RPMI8226 (cell line): ENCODE measurements around the gene TIFAB.

Source experiments
- DNase-seq: peaks from one replicate; pipeline ENCODE4 v3.0.0-alpha.2; 2015

TIFAB gene

GRCh38 chr5:135440916-135441315, 11.2 kb downstream of the TIFAB start:
- DNase-seq, result no peak

GRCh38 chr5:135439231-135440205, 12.6 kb downstream of the TIFAB start:
- DNase-seq, result no peak

GRCh38 chr5:135438636-135439221, 13.4 kb downstream of the TIFAB start:
- no peak for DNase-seq

- no peak for DNase-seq
These were observed 14.2 kb downstream of the TIFAB start for GRCh38 chr5:135437796-135438560.

GRCh38 chr5:135437422-135437795, 14.7 kb downstream of the TIFAB start:
- DNase-seq, result no peak

GRCh38 chr5:135436951-135437418, 15.2 kb downstream of the TIFAB start:
- no peak for DNase-seq

- no peak for DNase-seq
These were observed 16.5 kb downstream of the TIFAB start for GRCh38 chr5:135435467-135436330.

GRCh38 chr5:135434591-135435466, 17.3 kb downstream of the TIFAB start:
- DNase-seq, result no peak

- no peak for DNase-seq
These were observed 18.3 kb downstream of the TIFAB start for GRCh38 chr5:135433681-135434426.

GRCh38 chr5:135432113-135432512, 20.0 kb downstream of the TIFAB start:
- no peak for DNase-seq

GRCh38 chr5:135430135-135430437, 22.1 kb downstream of the TIFAB start:
- no peak for DNase-seq

GRCh38 chr5:135429301-135430134, 22.6 kb downstream of the TIFAB start:
- DNase-seq, result no peak

GRCh38 chr5:135428586-135428985, 23.6 kb downstream of the TIFAB start:
- DNase-seq, result no peak

- DNase-seq, result peak; percentile 60
These were observed 25.8 kb downstream of the TIFAB start for GRCh38 chr5:135426102-135427082.

- DNase-seq, result no peak
These were observed 26.5 kb downstream of the TIFAB start for GRCh38 chr5:135425641-135426040.

- DNase-seq, result no peak
These were observed 28.3 kb downstream of the TIFAB start for GRCh38 chr5:135423846-135424168.

- no peak for DNase-seq
These were observed 28.9 kb downstream of the TIFAB start for GRCh38 chr5:135423146-135423845.

GRCh38 chr5:135422419-135422818, 29.7 kb downstream of the TIFAB start:
- no peak for DNase-seq
